CD4-positive, alpha-beta T cell (primary cell): ENCODE results near the gene SLC4A1. TPM values are rescaled to one million over a fixed set of nuclear protein-coding genes. Genes with fewer than 3 reads are reported as not detected.
A peak's percentile ranks its signal among the peaks of the same experiment; 100 is the strongest.

Source experiments
- ATAC-seq: fragments of 200-7000 bp; cut with Tn5 transposase; one replicate; pipeline ENCODE4 v1.10.0; 2022; ENCODE audit warnings: mild to moderate bottlenecking; ENCODE audit not compliant: poor library complexity
- CTCF ChIA-PET: fragments of 350-600 bp; sonication (Branson Sonifier 250); formaldehyde crosslinking; loops from one replicate; lab custom pipeline; 2021; ENCODE audit warnings: antibody characterized with exemption, inconsistent platforms; lab: Charles Lee
- POLR2A ChIA-PET: fragments of 350-600 bp; sonication (Branson Sonifier 250); formaldehyde crosslinking; loops from one replicate; lab custom pipeline; 2021; ENCODE audit warnings: antibody characterized with exemption, inconsistent platforms; lab: Charles Lee
- DNase-seq, 14 experiments: peaks; one replicate each; pipeline ENCODE4 v3.0.0-alpha.2; 2013 to 2020; ENCODE audit warnings: mixed read lengths in 2 of 14
- H3K27ac ChIP-seq, 2 donors: one replicate each; pipeline versions ENCODE4 v1.5.1 to v1.7.0; 2013; ENCODE audit warnings: low read length in 2 of 2, low read depth in 1 of 2, mild to moderate bottlenecking in 1 of 2
- H3K27me3 ChIP-seq, 2 experiments: 1 replicate in 1 of 2; 2 replicates in 1 of 2; pipeline versions ENCODE4 v1.6.1 to v1.7.0; 2013; ENCODE audit warnings: low read length in 2 of 2, control low read depth in 1 of 2, mild to moderate bottlenecking in 1 of 2, moderate library complexity in 1 of 2; ENCODE audit not compliant: insufficient read depth in 2 of 2, control insufficient read depth in 1 of 2
- H3K36me3 ChIP-seq: one replicate; pipeline ENCODE4 v1.6.1; 2013; ENCODE audit warnings: low read length, control low read depth; ENCODE audit not compliant: insufficient read depth
- H3K4me1 ChIP-seq: one replicate; pipeline ENCODE4 v1.6.1; 2013; ENCODE audit warnings: low read length, control low read depth; ENCODE audit not compliant: insufficient read depth
- H3K4me3 ChIP-seq: one replicate; pipeline ENCODE4 v1.5.1; 2013; ENCODE audit warnings: mild to moderate bottlenecking, low read length, moderate library complexity
- H3K9me3 ChIP-seq, 2 experiments: 1 replicate in 1 of 2; 2 replicates in 1 of 2; pipeline versions ENCODE4 v1.6.1 to v1.7.0; 2013; ENCODE audit warnings: low read length in 2 of 2, mild to moderate bottlenecking in 2 of 2, control low read depth in 1 of 2, moderate library complexity in 1 of 2; ENCODE audit not compliant: control insufficient read depth in 1 of 2, insufficient read depth in 1 of 2
- H3K27ac Mint-ChIP-seq: one replicate; pipeline ENCODE4 v1.8.0; 2020; ENCODE audit warnings: mixed read lengths
- H3K27me3 Mint-ChIP-seq: one replicate; pipeline ENCODE4 v1.8.0; 2021; ENCODE audit warnings: mixed read lengths
- H3K36me3 Mint-ChIP-seq: one replicate; pipeline ENCODE4 v1.8.0; 2021; ENCODE audit warnings: low read depth, mixed read lengths
- H3K4me1 Mint-ChIP-seq: one replicate; pipeline ENCODE4 v1.8.0; 2021; ENCODE audit warnings: low read depth, mixed read lengths
- H3K4me3 Mint-ChIP-seq: one replicate; pipeline ENCODE4 v1.8.0; 2020; ENCODE audit warnings: mild to moderate bottlenecking, mixed read lengths
- H3K9me3 Mint-ChIP-seq: one replicate; pipeline ENCODE4 v1.8.0; 2020; ENCODE audit warnings: mixed read lengths
- CTCF ChIP-seq: fragments of 200-600 bp; IDR thresholded peaks from one replicate; pipeline ENCODE4 v1.8.0; 2022; ENCODE audit warnings: antibody characterized with exemption, mild to moderate bottlenecking
- intact Hi-C, 2 experiments: fragments of 100-400 bp; cut with DNase I in 1 of 2; cut with micrococcal nuclease in 1 of 2; formaldehyde crosslinking; loops; one replicate each; pipeline versions ENCODE4 v1.15.1 to v1.9.0; 2023 to 2025; cut with DNase I, micrococcal nuclease
- total RNA-seq, 174 experiments: library from RNA in 2 of 174; stranded (reverse) in 2 of 174; gene quantifications; one replicate each; pipeline ENCODE4 v1.2.3 and lab custom pipeline; 2021 to 2026

The SLC4A1 gene
- total RNA-seq, 2 experiments from 2014 or later = not detected

- peaks cover 28 to 30% of the 10 kb centered on the region in 2 experiments for H3K27me3 ChIP-seq
- intact Hi-C loops = no loop called here
- Mint-ChIP-seq H3K36me3 (peaks cover 12% of the 10 kb centered on the region), H3K4me3 (no peak overlapping the region), H3K4me1 (peaks cover 21% of the 10 kb centered on the region), H3K27me3 (peaks cover 55% of the 10 kb centered on the region), H3K9me3 (no peaks in the 10 kb centered on the region), H3K27ac (no peak overlapping the region)
- H3K4me1 ChIP-seq = peaks cover 20% of the 10 kb centered on the region
- peaks cover 0 to 8% of the 10 kb centered on the region in 2 experiments for H3K9me3 ChIP-seq
- H3K36me3 ChIP-seq = peaks cover 8% of the 10 kb centered on the region
- peak in 5 of 14 experiments; percentile 28 to 62 (median 38) for DNase-seq
- ChIA-PET POLR2A (interaction anchor here (0.9 to 3.8 kb wide), 4 partner anchors 12 to 129 kb away, joined by 3 to 29 read pairs (median 7); partner anchors contain the start of genes TMUB2 and UBTF), CTCF (interaction anchor here (0.9 kb wide), 1 partner anchor 105 kb away, joined by 4 read pairs; no protein-coding TSS in a partner anchor)
- peak; percentile 70 for ATAC-seq
- peak overlapping the region; percentile 43 for H3K4me3 ChIP-seq
- H3K27ac ChIP-seq = no peak overlapping the region
- no peak for TF ChIP-seq CTCF
Observed at GRCh38 chr17:44314869-44315661, 47.1 kb upstream of the SLC4A1 start.

GRCh38 chr17:44314524-44314868, 46.6 kb upstream of the SLC4A1 start:
- Mint-ChIP-seq H3K9me3 (no peaks in the 10 kb centered on the region), H3K27me3 (peaks cover 60% of the 10 kb centered on the region), H3K27ac (no peak overlapping the region), H3K4me1 (peaks cover 26% of the 10 kb centered on the region), H3K36me3 (peaks cover 10% of the 10 kb centered on the region), H3K4me3 (peak overlapping the region; percentile 60)
- Histone ChIP-seq H3K36me3 (peaks cover 2% of the 10 kb centered on the region), H3K27me3 (peaks cover 28 to 30% of the 10 kb centered on the region in 2 experiments), H3K4me1 (peaks cover 23% of the 10 kb centered on the region), H3K9me3 (peaks cover 0 to 8% of the 10 kb centered on the region in 2 experiments), H3K27ac (no peak overlapping the region), H3K4me3 (peak overlapping the region; percentile 43)
- ChIA-PET CTCF (interaction anchor here (0.9 kb wide), 1 partner anchor 104 kb away, joined by 4 read pairs; no protein-coding TSS in a partner anchor), POLR2A (interaction anchor here (1.4 to 2.2 kb wide), 2 partner anchors 13 to 93 kb away, joined by 5 to 9 read pairs; no protein-coding TSS in a partner anchor)
- intact Hi-C loops = no loop called here
- DNase-seq = no peak
- no peak for ATAC-seq
- TF ChIP-seq CTCF = no peak

GRCh38 chr17:44314031-44314430, 46.1 kb upstream of the SLC4A1 start:
- ChIA-PET CTCF (no interaction called here), POLR2A (interaction anchor here (2.2 kb wide), 1 partner anchor 13 kb away, joined by 9 read pairs; no protein-coding TSS in a partner anchor)
- H3K4me3 Mint-ChIP-seq = peak overlapping the region; percentile 60
- DNase-seq (no peak), ATAC-seq (no peak)
- no peaks in the 10 kb centered on the region for H3K9me3 Mint-ChIP-seq
- Histone ChIP-seq H3K4me1 (peaks cover 28% of the 10 kb centered on the region), H3K27ac (no peak overlapping the region), H3K9me3 (peaks cover 0 to 8% of the 10 kb centered on the region in 2 experiments), H3K27me3 (peaks cover 32 to 34% of the 10 kb centered on the region in 2 experiments), H3K36me3 (no peaks in the 10 kb centered on the region), H3K4me3 (no peak overlapping the region)
- intact Hi-C loops = no loop called here
- no peak overlapping the region for H3K27ac Mint-ChIP-seq
- H3K36me3 Mint-ChIP-seq = peaks cover 6% of the 10 kb centered on the region
- H3K27me3 Mint-ChIP-seq = peaks cover 60% of the 10 kb centered on the region
- H3K4me1 Mint-ChIP-seq = peaks cover 29% of the 10 kb centered on the region
- TF ChIP-seq CTCF = no peak
